ENCODE data around the gene RPAP2.
"Not testable (repeated sequence)": the region's sequence is repeated elsewhere in the genome, so short reads cannot be mapped to it uniquely, and the experiment has no call there.

RPAP2 gene

DNA sequence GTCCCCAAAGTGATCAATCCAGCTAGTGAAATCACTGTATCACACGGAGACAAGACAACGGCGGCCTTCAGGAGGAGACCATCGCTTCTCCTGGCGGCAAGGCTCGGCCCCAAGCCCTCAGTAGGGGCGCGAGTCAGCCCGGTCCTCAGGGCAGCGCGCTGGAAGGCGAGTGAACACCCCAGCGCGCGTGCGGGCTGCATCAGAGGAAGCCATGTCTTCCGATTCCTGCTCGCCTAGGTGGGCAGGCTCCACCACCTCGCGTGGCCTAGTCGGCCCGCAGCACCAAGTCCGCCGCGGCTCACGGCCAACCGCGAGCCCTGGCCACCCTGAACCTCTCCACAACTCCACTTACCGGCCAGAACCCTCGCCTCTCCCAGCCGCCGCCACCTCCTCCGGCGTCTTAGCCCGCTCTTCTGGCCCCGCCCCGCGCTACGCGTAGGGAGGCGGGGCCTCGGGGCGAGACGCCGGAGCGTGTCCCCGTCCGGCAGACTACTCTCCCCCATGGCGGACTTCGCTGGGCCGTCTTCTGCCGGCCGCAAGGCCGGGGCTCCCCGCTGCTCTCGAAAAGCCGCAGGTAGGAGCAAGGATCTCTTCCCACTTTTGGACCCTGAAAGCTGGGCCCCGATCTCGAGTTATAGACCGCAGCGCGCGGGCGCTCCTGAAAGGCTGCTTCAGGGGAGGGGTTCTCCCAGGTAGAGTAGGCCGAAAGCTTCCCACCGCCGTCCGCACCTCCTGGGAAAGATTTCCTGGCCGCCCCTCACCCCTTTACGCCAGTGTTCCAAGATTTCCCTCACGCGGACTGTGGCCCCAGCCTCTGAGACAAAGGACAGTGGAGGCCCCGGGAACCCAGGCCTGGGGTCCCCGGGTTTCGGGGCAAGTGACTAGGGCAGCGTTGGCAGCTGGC lies at the start of gene RPAP2, which contains the start of gene GLMN:
Gene RPAP2, plus strand, starts transcription at position 487 of the 904 bp plus-strand sequence. Its CDS starts 15 bp downstream, at position 502.
Gene GLMN, minus strand, starts transcription at position 415 of the 904 bp plus-strand sequence. CDS start 988 bp downstream, outside the sequence.
- peak; percentile 41 to 65 for DNase-seq (ENCODE audit: low read depth in 2 of 2)

- not testable (repeated sequence) for DNase-seq (ENCODE audit: low read depth in 2 of 2)
Observed at GRCh38 chr1:92254714-92255113, 44.1 kb upstream of the RPAP2 start.

GRCh38 chr1:92259350-92259749 lies 39.5 kb upstream of the RPAP2 start:
- DNase-seq (ENCODE audit: low read depth in 2 of 2), result no peak

DNA sequence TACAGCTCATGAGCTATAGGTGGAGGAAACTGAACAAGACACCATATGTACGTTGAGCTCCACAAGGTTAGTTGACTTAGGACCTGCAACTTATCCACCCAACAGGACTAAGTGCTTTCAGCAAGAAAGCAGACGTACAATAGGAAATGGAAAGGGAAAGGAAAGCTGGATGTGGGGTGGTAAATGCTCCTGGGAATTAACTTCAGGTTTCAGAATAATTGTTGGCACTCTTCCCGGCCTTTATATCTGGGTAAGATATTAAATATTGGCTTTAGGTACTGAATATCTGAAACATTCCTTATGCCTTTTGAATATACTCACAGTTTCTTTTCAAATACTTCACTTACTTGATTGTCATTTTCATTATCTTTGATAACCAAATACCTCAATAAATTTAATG lies 36.3 kb upstream of the RPAP2 start:
- DNase-seq (ENCODE audit: low read depth in 2 of 2), result no peak

DNA sequence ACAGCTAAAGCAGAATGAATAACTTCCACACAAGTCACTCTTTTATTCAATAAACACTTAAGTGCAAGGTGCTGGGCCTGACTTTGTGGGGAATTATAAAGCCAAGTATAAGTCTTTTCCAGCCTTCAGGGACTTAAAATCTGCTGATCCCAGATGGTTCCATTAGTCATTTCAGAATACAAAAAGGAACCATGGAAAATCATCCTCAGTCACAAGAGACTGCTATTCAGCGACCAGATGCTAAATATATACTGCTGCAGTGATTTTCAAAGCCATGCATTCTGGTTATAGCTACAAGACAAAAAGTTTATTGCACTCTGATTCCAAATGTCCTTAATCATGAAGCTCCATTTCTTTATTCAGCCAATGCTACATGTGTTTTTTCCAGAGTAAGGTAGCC lies 25.8 kb upstream of the RPAP2 start:
- no peak for DNase-seq (ENCODE audit: low read depth in 2 of 2)

DNA sequence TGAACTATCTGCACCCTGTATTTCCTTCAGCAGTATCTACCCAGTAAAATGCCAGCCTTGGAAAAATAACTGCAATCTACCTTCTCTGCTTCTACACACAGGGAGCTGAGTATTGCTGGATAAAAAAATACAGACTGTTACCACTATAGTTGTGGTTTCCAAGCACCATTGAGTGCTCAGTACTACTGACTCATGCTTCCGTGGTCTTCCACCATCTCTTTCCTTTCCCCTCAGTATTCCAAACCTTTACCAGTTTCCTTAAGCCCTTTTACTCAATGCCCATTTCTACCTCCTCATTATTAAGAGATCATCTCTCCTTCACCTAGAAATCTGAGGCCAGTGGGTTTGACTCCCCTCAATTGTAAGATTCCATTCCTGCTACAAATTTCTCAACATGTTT lies 23.9 kb upstream of the RPAP2 start:
- DNase-seq (ENCODE audit: low read depth in 2 of 2), result no peak

DNA sequence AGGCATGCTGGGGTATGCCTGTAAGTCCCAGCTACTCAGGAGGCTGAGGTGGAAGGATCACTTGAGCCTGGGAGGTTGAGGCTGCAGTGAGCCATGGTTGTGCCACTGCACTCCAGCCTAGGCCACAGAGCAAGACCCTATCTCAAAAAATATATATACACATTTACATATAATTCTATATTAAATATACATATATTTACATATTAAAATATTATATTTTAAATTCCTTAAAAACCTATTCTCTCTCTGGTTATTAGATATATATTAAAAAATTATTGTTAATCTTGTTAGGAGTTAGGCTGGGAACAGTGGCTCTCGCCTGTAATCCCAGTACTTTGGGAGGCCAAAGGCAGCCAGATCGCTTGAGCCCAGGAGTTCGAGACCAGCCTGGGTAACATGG lies 22.8 kb upstream of the RPAP2 start:
- DNase-seq (ENCODE audit: low read depth in 2 of 2), result no peak

DNA sequence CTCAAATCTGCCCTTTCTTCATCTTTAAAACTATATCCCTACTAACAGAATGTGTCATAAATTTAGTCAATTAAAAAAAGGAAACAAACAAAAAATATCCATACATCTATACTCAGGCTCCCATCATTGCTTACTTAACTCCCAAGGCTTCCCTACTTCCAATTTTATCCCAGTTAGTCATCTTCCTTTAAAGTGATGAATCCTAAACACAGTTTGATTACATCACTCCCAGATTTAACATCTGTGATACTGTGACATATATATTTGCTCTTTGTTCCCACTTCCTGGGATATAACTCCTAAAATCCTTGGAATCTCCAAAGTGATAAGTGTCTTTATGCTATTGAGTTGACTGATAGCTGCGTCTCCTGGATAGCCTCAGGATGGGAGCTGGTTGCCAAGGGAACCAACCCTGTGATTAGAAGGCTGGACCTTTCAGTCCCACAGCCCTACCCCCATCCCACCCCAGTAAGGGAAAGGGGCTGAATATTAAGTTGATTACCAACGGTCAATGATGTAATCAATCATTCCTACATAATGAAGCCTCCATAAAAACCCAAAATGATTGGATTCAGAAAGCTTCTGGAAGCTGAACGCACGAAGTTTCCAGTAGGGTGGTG lies 21.6 kb upstream of the RPAP2 start:
- DNase-seq (ENCODE audit: low read depth in 2 of 2), result no peak

- DNase-seq (ENCODE audit: low read depth in 2 of 2), result not testable (repeated sequence)
Observed at GRCh38 chr1:92279781-92280180, 19.1 kb upstream of the RPAP2 start.

DNA sequence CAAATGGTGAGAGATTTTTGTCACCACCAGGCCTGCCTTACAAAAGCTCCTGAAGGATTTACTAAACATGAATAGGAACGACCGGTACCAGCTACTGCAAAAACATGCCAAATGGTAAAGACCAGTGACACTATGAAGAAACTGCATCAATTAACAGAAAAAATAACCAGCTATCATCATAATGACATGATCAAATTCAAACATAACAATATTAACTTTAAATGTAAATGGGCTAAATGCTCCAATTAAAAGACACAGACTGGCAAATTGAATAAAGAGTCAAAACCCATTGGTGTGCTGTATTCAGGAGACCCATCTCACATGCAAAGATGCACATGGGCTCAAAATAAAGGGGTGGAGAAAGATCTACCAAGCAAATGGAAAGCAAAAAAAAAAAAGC lies 17.4 kb upstream of the RPAP2 start:
- DNase-seq (ENCODE audit: low read depth in 2 of 2), result not testable (repeated sequence)

DNA sequence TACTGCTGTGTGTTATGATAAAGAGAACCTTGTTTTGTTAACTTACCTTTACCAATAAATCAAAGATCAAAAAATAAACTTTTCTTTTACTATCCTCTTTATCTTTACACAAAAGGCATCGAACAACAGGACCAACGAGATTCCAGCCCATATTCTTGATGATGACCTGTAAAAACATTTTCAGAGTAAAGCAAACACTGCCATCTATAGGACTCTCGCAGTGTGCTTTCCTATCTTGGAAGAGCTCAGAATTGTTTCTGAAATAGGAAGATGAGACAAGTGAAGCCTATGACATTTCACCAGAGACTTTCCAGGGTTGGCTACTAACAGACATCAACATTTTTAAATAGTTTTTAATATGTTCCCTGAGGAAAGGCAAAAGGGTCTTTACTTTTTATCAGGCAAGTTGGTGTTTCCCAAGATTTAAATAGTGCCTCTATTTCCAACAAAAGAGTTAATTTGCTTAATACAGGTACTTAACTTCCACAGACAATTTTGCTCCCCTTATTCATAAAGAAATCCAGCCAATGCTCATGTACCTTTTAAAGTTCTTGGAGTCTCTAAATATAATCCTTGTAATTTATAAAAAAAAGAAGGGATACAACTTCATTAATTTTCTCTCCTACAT lies 7.4 kb upstream of the RPAP2 start:
- no peak for DNase-seq (ENCODE audit: low read depth in 2 of 2)

- DNase-seq (ENCODE audit: low read depth in 2 of 2), result no peak
Observed at GRCh38 chr1:92298213-92298572, 666 bp upstream of the RPAP2 start.

DNA sequence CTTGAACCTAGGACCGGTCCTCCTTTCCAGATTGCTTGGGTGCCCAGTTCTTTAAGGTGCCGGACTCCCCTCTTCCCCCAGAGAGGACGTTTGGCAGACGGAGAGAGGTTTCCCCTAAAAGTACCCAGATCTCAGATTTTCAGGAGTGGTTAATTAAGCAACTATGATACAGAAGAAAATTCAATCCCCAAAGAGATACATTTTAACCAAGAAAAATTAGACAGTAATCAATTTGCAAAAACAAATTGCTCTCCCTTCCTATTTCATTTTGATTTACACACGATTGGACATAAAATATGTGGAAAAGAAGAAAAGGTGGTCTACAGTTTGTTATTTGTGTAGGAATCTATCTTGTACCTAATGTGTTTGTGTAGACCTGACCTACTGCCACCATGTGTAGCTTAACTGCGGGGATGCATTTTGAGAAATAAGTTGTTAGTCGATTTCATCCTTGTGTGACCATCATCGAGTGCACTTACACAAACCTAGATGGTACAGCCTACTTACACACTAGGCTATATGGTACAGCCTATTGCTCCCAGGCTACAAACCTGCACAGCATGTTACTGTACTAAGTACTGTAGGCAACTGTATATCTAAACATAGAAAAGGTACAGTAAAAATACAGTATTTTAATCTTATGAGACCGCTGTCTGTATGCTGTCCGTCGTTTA lies 755 bp downstream of the RPAP2 start:
- no peak for DNase-seq (ENCODE audit: low read depth in 2 of 2)

DNA sequence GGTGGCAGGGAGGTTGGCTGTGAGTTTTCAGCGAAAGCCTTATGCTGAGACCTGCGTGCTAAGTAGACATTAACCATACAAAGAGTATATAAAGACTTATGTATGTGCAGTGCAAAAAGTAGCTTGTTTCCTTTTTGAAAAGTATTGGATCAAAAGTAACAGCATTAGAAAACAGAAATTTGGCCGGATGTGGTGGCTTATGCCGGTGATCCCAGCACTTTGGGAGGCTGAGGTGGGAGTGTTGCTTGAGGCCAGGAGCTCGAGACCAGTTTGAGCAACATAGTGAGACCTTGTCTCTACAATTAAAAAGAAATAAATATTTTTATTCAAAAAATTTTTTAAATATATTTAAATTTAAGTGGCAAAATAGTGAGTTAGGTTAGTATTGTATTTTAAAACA lies 2.2 kb downstream of the RPAP2 start:
- DNase-seq (ENCODE audit: low read depth in 2 of 2), result no peak

DNA sequence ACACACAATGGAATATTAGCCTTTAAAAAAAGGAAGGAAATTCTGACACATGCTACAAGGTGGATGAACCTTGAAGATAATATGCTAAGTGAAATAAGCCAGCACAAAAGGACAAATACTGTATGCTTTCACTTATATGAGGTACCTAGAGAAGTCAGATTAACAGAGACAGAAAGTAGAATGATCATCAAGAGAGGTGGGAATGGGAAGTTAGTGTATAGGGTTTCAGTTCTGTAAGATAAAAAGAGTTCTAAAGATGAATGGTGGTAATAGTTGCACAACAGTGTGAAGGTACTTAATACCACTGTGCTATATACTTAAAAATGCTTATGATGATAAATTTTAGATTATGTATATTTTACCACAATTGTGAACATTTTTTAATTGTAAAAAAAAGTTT lies 7.2 kb downstream of the RPAP2 start:
- no peak for DNase-seq (ENCODE audit: low read depth in 2 of 2)

- DNase-seq (ENCODE audit: low read depth in 2 of 2), result no peak
Observed at GRCh38 chr1:92307980-92308379, 9.1 kb downstream of the RPAP2 start.

DNA sequence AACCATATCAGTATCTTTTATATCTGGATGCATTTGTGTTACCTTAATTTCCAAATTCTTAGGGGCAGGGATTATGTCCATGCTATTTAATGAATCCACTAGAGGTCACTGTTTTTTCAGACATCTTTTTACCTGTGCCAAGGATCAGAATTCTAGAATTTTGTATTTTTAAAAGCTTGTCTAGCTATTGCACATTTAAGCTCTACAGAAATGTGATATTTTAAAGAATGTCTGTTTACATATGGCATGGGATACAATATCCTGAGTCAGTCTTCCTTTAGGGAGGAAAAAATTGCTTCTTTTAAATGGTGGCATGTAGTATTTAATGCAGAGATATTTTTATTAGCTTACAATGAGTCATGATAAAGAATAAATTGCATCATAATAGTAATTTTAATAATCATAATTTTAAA lies 11.3 kb downstream of the RPAP2 start:
- no peak for DNase-seq (ENCODE audit: low read depth in 2 of 2)

GRCh38 chr1:92314024-92314423 lies 15.2 kb downstream of the RPAP2 start:
- no peak for DNase-seq (ENCODE audit: low read depth in 2 of 2)

- DNase-seq (ENCODE audit: low read depth in 2 of 2), result peak in 1 of 2 donors; percentile 30
Observed at GRCh38 chr1:92315766-92316599, 17.1 kb downstream of the RPAP2 start.

GRCh38 chr1:92317836-92318493 lies 19.1 kb downstream of the RPAP2 start:
- no peak for DNase-seq (ENCODE audit: low read depth in 2 of 2)

Data from stimulated activated CD4-positive, alpha-beta T cell treated with anti-CD3 and anti-CD28 coated beads, Interleukin-15, amount 100 ng/mL, for 48 hours (primary cell).